DMS 273 (cell line): ENCODE measurements around the gene LIN28B.
"Not testable (repeated sequence)": the region's sequence is repeated elsewhere in the genome, so short reads cannot be mapped to it uniquely, and the experiment has no call there.

Experiments
- DNase-seq: peaks from one replicate; lab custom pipeline; 2025; ENCODE audit not compliant: unreplicated experiment; lab: John Stamatoyannopoulos, UW

Gene LIN28B

GRCh38 chr6:104955927-104956730 is 778 bp upstream of the LIN28B start:
- no peak for DNase-seq

GRCh38 chr6:104957301-104958177 is 632 bp downstream of the LIN28B start:
- peak; percentile 56 for DNase-seq

- peak; percentile 57 for DNase-seq
These were observed 1.5 kb downstream of the LIN28B start for GRCh38 chr6:104958178-104959025.

DNA sequence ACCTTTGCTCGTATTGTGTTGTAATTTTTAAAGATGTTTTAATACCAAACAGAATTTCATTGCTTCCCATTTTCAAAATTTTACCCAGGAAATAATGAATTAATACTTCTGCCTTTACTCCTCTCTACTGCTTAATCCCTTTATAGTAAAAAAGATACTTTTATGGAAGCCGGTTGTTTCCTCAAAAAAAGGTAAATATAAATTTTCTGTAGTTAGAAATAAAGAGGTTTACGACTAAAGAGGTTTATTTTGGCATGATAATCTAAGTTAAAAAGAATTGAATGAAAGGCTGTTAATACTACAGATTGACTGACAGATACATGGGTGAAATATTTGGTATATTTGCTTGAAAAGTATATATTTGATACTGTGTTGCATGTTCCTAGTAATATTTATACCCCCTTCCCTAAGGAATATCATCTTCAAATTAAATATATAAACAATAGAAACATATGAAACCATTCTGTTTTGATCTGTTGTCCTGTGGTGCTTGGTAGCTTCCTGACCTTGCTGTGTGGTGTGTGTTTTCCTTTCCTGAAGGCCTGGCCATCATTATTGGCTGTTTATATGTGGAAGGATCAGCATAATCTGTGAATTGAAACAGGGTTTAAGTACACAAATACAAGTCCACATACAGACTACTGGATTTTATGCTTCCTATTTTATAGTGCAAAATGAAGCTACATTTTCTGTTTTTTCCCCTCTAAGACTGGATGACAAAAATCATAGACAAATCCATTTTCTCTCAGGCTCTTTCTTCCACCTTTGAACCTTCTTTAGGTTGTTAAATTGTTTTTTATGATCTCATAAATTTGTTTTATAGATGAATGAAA is 2.3 kb downstream of the LIN28B start:
- peak; percentile 15 for DNase-seq

GRCh38 chr6:104969108-104969507 is 12.2 kb downstream of the LIN28B start:
- DNase-seq, result no peak

GRCh38 chr6:104969785-104970581 is 13.1 kb downstream of the LIN28B start:
- no peak for DNase-seq

DNA sequence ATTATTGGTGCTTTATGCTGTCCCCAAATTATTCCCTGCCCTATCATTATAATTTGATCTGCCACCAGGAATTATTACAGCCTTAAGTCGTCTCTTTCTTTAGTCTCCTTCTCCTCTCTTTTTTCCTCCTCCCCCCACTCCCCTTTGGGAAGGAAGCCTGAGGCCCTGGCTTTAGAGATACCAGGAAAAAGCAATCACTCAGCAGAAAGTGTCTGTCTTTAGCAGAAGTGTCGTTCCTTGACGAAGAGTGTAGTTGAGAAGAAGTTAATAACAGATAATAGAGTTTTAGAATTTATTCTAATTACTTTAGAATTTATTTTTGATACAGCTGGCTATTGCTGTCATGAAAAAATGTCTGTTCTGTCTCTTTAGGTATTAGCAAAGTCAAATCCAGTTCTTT is 16.5 kb downstream of the LIN28B start:
- no peak for DNase-seq

- DNase-seq, result no peak
These were observed 26.4 kb downstream of the LIN28B start for GRCh38 chr6:104983296-104983695.

- no peak for DNase-seq
These were observed 26.9 kb downstream of the LIN28B start for GRCh38 chr6:104983776-104984175.

GRCh38 chr6:104984831-104985230 is 27.9 kb downstream of the LIN28B start:
- DNase-seq, result no peak

DNA sequence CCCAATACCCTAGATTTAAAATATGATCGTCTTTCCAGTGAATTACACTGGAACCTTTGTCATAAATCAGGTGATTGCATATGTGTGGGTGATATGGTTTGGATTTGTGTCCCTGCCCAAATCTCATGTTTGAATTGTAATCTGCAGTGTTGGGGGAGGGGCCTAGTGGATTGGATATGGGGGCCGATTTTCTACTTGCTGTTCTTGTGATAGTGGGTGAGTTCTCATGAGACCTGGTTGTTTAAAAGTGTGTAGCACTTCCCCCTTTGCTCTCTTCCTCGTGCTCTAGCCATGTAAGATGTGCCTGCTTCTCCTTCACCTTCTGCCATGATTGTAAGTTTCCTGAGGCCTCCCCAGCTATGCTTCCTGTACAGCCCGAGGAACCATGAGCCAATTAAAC is 29.0 kb downstream of the LIN28B start:
- DNase-seq, result not testable (repeated sequence)

DNA sequence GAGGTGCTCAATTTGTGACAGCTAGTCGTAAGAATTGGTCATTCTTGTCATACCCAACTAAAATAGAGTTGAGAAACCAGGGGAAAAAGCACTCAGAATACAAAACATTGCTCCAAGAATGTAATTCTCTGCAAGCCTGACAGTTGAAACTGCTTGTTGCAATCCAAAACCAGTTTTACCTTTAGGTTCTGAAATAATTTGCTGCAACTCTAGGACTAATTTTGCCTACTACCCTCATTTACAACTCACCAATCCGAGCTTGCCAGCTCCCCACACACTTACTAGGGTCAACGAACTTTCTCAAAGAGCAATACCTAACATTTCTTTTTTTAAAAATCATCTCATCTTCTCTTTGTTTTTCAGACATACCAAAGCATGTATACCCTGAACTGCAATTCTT is 29.7 kb downstream of the LIN28B start:
- DNase-seq, result no peak

GRCh38 chr6:104987218-104987617 is 30.3 kb downstream of the LIN28B start:
- no peak for DNase-seq

- no peak for DNase-seq
These were observed 33.2 kb downstream of the LIN28B start for GRCh38 chr6:104990085-104990484.

DNA sequence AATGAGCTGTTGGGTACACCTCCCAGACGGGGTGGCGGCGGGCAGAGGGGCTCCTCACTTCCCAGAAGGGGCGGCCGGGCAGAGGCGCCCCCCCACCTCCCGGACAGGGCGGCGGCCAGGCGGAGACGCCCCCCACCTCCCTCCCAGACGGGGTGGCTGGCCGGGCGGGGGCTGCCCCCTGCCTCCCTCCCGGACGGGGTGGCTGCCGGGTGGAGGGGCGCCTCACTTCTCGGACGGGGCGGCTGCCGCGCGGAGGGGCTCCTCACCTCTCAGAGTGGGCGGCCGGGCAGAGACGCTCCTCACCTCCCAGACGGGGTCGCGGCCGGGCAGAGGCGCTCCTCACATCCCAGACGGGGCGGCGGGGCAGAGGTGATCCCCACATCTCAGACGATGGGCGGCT is 34.2 kb downstream of the LIN28B start:
- not testable (repeated sequence) for DNase-seq

DNA sequence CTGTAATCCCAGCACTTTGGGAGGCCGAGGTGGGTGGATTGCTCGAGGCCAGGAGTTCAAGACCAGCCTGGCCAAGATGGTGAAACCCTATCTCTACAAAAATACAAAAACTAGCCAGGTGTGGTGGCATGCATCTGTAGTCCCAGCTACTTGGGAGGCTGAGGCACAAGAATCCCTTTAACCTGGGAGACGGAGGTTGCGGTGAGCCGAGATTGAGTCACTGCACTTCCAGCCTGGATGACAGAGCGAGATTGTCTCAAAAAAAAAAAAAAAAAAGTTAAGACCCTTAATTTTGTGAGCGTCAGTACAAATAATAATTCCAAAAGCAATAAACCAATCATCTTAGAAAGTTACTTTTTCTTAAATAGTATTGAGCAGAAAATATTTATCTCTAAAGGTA is 36.7 kb downstream of the LIN28B start:
- not testable (repeated sequence) for DNase-seq

GRCh38 chr6:104995989-104996617 is 39.2 kb downstream of the LIN28B start:
- peak; percentile 42 for DNase-seq

DNA sequence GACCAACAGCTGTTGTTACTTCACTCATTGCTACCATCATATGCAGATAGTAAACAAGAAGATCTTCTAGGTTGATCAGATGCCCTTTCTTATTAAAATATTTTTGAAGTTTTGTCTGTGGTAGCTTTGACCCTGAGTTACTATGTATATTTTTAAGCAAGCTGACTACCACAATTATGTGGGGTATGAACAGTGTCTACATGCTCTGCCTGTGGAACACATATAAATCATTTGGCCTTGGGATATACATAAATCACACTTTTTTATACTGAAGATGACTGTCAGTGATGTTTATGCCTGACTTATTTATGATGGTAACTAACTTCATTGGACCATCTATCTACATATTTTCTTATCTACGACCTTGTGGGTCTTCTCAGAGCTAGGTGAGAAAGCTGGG is 44.2 kb downstream of the LIN28B start:
- no peak for DNase-seq

GRCh38 chr6:105001906-105002305 is 45.0 kb downstream of the LIN28B start:
- no peak for DNase-seq
